Measurements from ENCODE around the gene LYPD5. TPM values are rescaled to one million over a fixed set of nuclear protein-coding genes. Genes with fewer than 3 reads are reported as not detected.
"Not testable (repeated sequence)": the region's sequence is repeated elsewhere in the genome, so short reads cannot be mapped to it uniquely, and the experiment has no call there.

LYPD5 gene
- total RNA-seq, 1 donor from 2014 or later, result not detected

- no peak for FAIRE-seq
- TF ChIP-seq EZH2 (IDR thresholded peaks at IDR 0.05; ENCODE audit: insufficient read depth, low read length) (no peak), CTCF (IDR thresholded peaks at IDR 0.05; ENCODE audit: insufficient read depth, low read depth, low read length) (no peak)
These were observed 35.5 kb downstream of the LYPD5 start for GRCh38 chr19:43766755-43767043.

GRCh38 chr19:43765109-43765876, 37.0 kb downstream of the LYPD5 start:
- H3K9me3 Mint-ChIP-seq (ENCODE audit: unreplicated experiment), result peaks cover under 1% of the 10 kb centered on the region
- H3K4me3 ChIP-seq (ENCODE audit: insufficient read depth, low read depth, low read length), result no peak overlapping the region
- peak overlapping the region; percentile 49 for H3K9ac ChIP-seq (ENCODE audit: low read length)
- H4K20me1 ChIP-seq (ENCODE audit: insufficient read depth, low read length), result no peaks in the 10 kb centered on the region
- DNase-seq (ENCODE audit: low read depth) (peak; percentile 98), FAIRE-seq (peak; percentile 99)
- H3K36me3 Mint-ChIP-seq (ENCODE audit: low read depth, unreplicated experiment), result peaks cover under 1% of the 10 kb centered on the region
- peak overlapping the region; percentile 80 for H3K27ac ChIP-seq (ENCODE audit: low read depth, low read length)
- peaks cover 43% of the 10 kb centered on the region for H3K4me1 ChIP-seq (ENCODE audit: insufficient read depth, low read length)
- H3K27me3 Mint-ChIP-seq (ENCODE audit: low read depth, unreplicated experiment), result peaks cover 15% of the 10 kb centered on the region
- no peaks in the 10 kb centered on the region for H3K79me2 ChIP-seq (ENCODE audit: insufficient read depth, low read length)
- H3K36me3 ChIP-seq (ENCODE audit: insufficient read depth, low read length), result no peaks in the 10 kb centered on the region
- H3K27ac Mint-ChIP-seq (ENCODE audit: unreplicated experiment), result peak overlapping the region; percentile 93
- H3K9me3 ChIP-seq (ENCODE audit: insufficient read depth, low read depth, low read length), result no peaks in the 10 kb centered on the region
- H3K4me3 Mint-ChIP-seq (ENCODE audit: unreplicated experiment), result peak overlapping the region; percentile 57
- peaks cover 32% of the 10 kb centered on the region for H3K4me1 Mint-ChIP-seq (ENCODE audit: low read depth, unreplicated experiment)
- H3K27me3 ChIP-seq (ENCODE audit: insufficient read depth, low read length), result no peaks in the 10 kb centered on the region
- TF ChIP-seq CTCF (IDR thresholded peaks at IDR 0.05; ENCODE audit: insufficient read depth, low read depth, low read length), result no peak
- TF ChIP-seq EZH2 (IDR thresholded peaks at IDR 0.05; ENCODE audit: insufficient read depth, low read length), result no peak
- H2AFZ ChIP-seq (ENCODE audit: low read depth, low read length), result peak overlapping the region; percentile 44
- H3K4me2 ChIP-seq (ENCODE audit: low read length), result peak overlapping the region; percentile 59

More at GRCh38 chr19:43766755-43767043, 35.5 kb downstream of the LYPD5 start:
- no peak overlapping the region for H3K27ac ChIP-seq (ENCODE audit: low read depth, low read length)
- Mint-ChIP-seq H3K9me3 (ENCODE audit: unreplicated experiment) (peaks cover 1% of the 10 kb centered on the region), H3K4me3 (ENCODE audit: unreplicated experiment) (no peak overlapping the region), H3K27me3 (ENCODE audit: low read depth, unreplicated experiment) (peaks cover 25% of the 10 kb centered on the region), H3K36me3 (ENCODE audit: low read depth, unreplicated experiment) (peaks cover 3% of the 10 kb centered on the region), H3K4me1 (ENCODE audit: low read depth, unreplicated experiment) (peaks cover 27% of the 10 kb centered on the region), H3K27ac (ENCODE audit: unreplicated experiment) (peak overlapping the region; percentile 26)
- H3K9ac ChIP-seq (ENCODE audit: low read length), result no peak overlapping the region
- no peaks in the 10 kb centered on the region for H3K79me2 ChIP-seq (ENCODE audit: insufficient read depth, low read length)
- DNase-seq (ENCODE audit: low read depth), result no peak
- H3K4me1 ChIP-seq (ENCODE audit: insufficient read depth, low read length), result peaks cover 36% of the 10 kb centered on the region
- H2AFZ ChIP-seq (ENCODE audit: low read depth, low read length), result no peak overlapping the region
- H3K36me3 ChIP-seq (ENCODE audit: insufficient read depth, low read length), result no peaks in the 10 kb centered on the region
- H3K9me3 ChIP-seq (ENCODE audit: insufficient read depth, low read depth, low read length), result no peaks in the 10 kb centered on the region
- H3K4me3 ChIP-seq (ENCODE audit: insufficient read depth, low read depth, low read length), result no peak overlapping the region
- no peak overlapping the region for H3K4me2 ChIP-seq (ENCODE audit: low read length)
- H3K27me3 ChIP-seq (ENCODE audit: insufficient read depth, low read length), result no peaks in the 10 kb centered on the region
- H4K20me1 ChIP-seq (ENCODE audit: insufficient read depth, low read length), result no peaks in the 10 kb centered on the region

- peak overlapping the region; percentile 29 for H3K4me3 Mint-ChIP-seq (ENCODE audit: unreplicated experiment)
- H3K36me3 Mint-ChIP-seq (ENCODE audit: low read depth, unreplicated experiment); H3K36me3 ChIP-seq (ENCODE audit: insufficient read depth, low read length); H3K27me3 ChIP-seq (ENCODE audit: insufficient read depth, low read length); DNase-seq (ENCODE audit: low read depth); H3K79me2 ChIP-seq (ENCODE audit: insufficient read depth, low read length); H3K9me3 ChIP-seq (ENCODE audit: insufficient read depth, low read depth, low read length); H4K20me1 ChIP-seq (ENCODE audit: insufficient read depth, low read length); FAIRE-seq; H3K9me3 Mint-ChIP-seq (ENCODE audit: unreplicated experiment); H2AFZ ChIP-seq (ENCODE audit: low read depth, low read length); H3K27me3 Mint-ChIP-seq (ENCODE audit: low read depth, unreplicated experiment); H3K4me3 ChIP-seq (ENCODE audit: insufficient read depth, low read depth, low read length): not testable (repeated sequence)
- peaks cover 32% of the 10 kb centered on the region for H3K4me1 Mint-ChIP-seq (ENCODE audit: low read depth, unreplicated experiment)
- Histone ChIP-seq H3K27ac (ENCODE audit: low read depth, low read length) (peak overlapping the region; percentile 78), H3K4me1 (ENCODE audit: insufficient read depth, low read length) (peaks cover 43% of the 10 kb centered on the region), H3K4me2 (ENCODE audit: low read length) (peak overlapping the region; percentile 55), H3K9ac (ENCODE audit: low read length) (peak overlapping the region; percentile 49)
- H3K27ac Mint-ChIP-seq (ENCODE audit: unreplicated experiment), result peak overlapping the region; percentile 93
These were observed 37.6 kb downstream of the LYPD5 start for GRCh38 chr19:43764684-43765083.

Data from astrocyte (in vitro differentiated cells and primary cell).